KBM-7 (cell line): Measurements from ENCODE around the gene CYB561D1.
"Not testable (repeated sequence)": the region's sequence is repeated elsewhere in the genome, so short reads cannot be mapped to it uniquely, and the experiment has no call there.

Source experiments
- DNase-seq: peaks from one replicate; pipeline ENCODE4 v3.0.0-alpha.2; 2015
- in situ Hi-C: fragments of 300-500 bp; cut with MboI; formaldehyde crosslinking; loops from 2 replicates; pipeline ENCODE4 v1.14.3; 2020; ENCODE audit warnings: low sequenced_read_pairs, low pct_unique_long_range_greater_than_20kb, mixed read lengths

Gene CYB561D1, protein sequence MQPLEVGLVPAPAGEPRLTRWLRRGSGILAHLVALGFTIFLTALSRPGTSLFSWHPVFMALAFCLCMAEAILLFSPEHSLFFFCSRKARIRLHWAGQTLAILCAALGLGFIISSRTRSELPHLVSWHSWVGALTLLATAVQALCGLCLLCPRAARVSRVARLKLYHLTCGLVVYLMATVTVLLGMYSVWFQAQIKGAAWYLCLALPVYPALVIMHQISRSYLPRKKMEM

GRCh38 chr1:109493805-109494539, at the start of gene CYB561D1:
Gene CYB561D1 (plus strand): TSS chr1:109494094. CDS start chr1:109494140, 46 bp downstream.
- peak; percentile 92 for DNase-seq
- in situ Hi-C loops, result no loop called here

DNA sequence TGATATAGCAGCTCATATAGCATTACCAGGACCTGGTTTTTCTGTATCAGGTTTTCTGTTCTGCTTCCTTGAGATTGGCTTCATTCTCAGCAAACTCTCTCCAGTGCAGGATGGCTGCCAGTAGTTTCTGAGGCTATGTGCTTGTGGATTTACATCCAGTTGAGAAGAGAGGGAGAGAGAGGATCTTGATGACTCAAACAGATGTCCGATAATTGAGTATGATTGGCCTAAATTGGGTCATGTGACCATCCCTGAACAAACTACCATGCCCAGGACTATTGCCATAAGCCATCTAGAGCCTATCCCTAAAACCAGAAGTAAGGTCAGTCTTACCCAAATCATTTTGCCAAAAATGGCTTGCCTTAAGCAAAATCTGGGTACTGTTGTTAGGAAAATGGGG, 49.5 kb upstream of the CYB561D1 start:
- no peak for DNase-seq
- in situ Hi-C loops, result no loop called here

- DNase-seq, in situ Hi-C loops: not testable (repeated sequence)
These were observed 47.8 kb upstream of the CYB561D1 start for GRCh38 chr1:109445949-109446695.

DNA sequence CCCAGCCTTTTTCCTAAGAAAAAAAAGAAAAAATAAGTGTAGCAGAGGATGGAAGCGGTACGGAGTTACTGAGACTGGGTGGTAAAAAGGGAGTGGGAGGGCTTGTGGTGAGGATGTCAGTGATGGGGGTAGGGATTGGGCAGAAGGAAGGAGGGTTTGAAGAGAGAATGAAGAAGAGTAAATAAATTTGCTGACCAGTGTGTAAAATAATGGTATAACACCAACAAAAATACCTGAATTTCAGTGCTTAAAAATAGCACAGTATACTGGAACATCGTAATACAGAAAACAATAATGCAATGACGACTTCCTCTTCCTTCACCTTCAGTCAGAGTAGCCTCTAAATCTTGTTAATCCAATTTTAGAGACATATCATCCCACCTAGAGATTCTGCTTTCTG, 46.4 kb upstream of the CYB561D1 start:
- DNase-seq, result no peak
- in situ Hi-C loops, result no loop called here

DNA sequence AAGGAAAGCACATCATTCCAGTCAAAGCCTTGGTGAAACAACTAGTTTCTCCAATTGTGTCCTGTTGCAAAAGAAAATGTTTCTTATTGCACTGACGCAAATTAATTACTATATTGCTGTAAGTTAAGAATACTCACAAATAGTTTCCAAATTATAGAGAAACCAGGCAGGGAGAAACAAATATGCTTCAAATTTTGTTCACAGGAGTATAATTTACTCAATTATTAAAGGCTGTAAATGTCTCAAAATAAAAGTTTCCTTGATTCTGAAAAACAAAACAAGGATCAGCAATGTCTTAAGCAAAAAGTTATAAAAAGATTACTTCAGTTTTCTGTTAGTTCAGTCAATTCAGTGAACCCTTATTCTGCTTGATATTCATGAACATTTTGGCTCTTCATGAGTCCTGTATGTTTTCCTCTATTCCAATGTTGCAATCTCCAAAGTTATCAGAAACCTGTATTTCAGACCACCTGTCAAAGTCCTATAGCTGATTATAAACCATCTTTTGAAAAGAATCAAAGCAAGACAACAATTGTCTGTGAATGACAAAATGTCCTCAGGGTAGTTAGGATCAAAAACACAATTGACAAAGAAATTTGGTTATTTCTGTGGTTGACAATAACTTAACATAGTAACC, 39.3 kb upstream of the CYB561D1 start:
- in situ Hi-C loops, result no loop called here
- DNase-seq, result no peak

DNA sequence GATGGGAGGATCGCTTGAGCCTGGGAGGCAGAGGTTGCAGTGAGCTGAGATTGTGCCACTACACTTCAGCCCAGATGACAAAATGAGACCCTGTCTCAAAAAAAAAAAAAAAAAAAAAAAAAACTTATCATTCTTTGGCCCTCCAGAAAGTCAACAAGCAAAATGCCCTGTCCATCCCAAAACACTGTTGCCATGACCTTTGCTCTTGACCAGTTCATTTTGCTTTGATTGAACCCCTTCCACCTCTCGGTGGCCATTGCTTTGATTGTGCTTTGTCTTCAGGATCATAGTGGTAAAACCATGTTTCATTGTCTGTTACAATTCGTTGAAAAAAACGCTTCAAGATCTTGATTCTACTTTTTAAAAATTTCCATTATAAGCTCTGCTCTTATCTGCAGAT, 36.1 kb upstream of the CYB561D1 start:
- DNase-seq, result no peak
- in situ Hi-C loops, result no loop called here

- no peak for DNase-seq
- in situ Hi-C loops, result no loop called here
These were observed 27.8 kb upstream of the CYB561D1 start for GRCh38 chr1:109466125-109466451.

DNA sequence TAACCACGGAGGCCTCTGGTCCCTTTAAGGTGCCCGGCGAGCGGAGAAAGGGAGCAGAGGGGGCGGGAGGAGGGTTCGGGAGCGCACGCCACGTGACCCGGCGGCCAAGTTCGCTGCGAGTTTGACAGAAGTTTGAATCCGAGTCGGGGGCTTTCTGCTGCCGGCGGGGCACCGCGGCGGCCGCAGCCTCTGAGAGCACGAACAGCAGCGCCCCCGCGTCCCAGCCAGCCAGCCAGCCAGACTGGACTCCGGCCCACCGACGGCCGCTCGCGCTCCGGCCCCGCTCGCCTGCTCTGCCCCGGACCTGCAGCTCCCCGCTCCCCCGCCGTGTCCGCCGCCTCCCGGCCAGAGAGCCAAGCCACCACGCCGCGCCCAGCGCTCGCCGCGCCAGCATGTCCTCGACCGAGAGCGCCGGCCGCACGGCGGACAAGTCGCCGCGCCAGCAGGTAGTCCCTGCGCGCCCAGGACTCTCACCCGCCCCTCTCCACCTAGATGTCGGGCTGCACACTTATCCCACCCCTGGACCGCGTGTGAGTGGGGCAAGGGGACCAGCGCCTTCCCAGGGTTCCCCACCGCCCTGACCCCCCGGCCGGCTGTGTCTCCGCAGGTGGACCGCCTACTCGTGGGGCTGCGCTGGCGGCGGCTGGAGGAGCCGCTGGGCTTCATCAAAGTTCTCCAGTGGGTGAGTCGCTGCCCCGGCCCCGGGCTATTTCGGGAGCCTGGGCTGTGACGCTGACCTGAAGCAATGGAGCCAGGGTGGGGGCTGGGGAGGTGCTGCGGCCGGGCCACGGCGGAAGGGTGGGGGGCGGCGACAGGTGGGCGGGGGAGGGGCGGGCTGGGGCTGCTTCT, 27.2 kb upstream of the CYB561D1 start, which contains the start of gene SYPL2:
Gene SYPL2 (plus strand): TSS at position 95 of the 849 bp plus-strand sequence. CDS start 298 bp downstream, at position 393.
- in situ Hi-C loops, result no loop called here

DNA sequence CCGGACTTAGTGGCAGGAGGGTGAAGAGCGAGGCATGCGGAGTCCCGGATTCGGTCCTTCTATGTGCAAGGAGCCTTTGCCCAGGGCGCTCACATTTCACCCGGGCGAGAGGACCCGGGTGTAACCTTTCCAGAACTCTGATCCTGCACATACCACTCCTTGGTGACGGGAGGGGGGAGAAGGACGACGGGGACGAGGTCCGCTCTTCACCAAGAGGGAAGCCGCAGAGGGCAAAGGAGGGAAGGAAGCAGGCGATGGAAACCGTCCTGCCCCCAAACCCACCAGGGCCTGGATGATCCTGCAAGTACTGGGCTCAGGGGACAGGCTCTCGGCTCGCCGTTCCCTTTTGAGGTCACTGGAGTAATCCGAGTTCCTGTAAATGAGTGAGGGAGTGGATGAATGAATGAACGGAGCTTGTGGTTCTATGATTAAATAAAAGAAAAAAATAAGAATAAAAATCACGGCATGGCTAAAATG, 26.6 kb upstream of the CYB561D1 start:
- in situ Hi-C loops, result no loop called here
- DNase-seq, result peak; percentile 20

More for the DNA sequence above, 27.2 kb upstream of the CYB561D1 start, which contains the start of gene SYPL2:
- DNase-seq, result peak; percentile 31

- DNase-seq, result no peak
- in situ Hi-C loops, result no loop called here
These were observed 25.8 kb upstream of the CYB561D1 start for GRCh38 chr1:109468061-109468460.

DNA sequence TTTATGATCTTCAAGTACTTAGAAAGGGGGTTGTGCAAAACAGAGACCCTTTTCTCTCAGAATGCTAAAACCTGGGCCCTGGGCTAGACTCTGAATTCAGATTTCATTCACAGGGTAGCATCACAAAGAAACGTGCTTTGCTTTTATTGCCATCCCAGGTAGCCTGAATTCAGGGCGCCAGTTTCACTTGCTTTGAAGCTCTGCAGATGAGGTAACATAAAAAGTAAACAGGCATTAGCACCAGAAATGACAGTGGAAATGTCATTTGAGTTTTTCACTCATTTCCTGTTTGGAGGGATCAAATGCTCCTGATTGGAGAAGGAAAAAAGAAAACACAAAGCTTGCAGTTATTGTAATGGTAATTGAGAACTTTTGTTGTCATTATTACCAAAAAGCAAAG, 25.0 kb upstream of the CYB561D1 start:
- DNase-seq, result no peak
- in situ Hi-C loops, result no loop called here

DNA sequence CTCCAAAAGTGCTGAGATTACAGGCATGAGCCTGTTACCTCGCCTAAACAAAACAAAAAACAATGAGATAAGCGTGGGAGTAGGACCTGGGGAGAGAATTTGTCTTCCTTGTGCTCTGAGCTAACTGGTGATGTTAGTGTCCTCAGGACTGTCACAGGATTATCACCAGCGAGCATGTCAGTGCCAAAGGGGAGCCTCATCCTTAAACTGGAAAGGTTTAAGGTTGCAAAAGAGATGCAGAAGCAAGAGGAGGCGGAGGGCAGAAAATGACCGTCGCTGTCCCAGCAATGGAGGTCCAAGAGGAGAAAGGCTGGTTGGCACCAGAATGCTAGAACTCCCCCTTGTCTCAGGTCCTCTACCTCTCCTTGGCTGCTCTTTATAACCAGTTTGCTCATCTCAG, 23.6 kb upstream of the CYB561D1 start:
- in situ Hi-C loops, result no loop called here
- no peak for DNase-seq

GRCh38 chr1:109472779-109473178, 21.1 kb upstream of the CYB561D1 start:
- in situ Hi-C loops, result no loop called here
- DNase-seq, result no peak

DNA sequence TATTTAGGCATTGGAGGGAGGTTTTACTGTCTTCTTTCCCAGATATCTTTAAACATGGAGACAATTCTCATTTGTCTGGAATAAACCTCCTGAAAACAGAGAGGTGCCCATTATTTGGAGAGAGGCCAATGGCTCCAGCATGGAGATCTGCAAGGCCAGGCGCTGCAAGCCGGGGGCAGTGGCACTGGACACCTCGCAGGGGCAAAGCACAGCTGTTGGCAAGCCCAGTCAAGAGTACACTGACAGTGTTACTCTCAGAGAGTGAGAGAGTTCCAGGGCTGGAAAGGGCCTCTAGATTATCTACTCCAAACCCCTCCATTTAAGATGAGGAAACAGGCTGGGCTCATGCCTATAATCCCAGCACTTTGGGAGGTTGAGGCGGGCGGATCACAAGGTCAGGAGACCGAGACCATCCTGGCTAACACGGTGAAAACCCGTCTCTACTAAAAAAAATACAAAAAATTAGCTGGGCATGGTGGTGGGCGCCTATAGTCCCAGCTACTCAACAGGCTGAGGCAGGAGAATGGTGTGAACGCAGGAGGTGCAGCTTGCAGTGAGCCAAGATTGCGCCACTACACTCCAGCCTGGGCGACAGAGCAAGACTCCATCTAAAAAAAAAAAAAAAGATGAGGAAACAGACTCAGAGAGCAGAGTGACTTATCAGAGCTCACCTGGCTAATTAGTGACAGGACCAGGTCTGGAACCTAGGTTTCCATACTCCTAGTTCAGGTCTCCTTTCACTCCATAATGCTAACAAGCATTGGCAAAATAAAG, 20.4 kb upstream of the CYB561D1 start:
- in situ Hi-C loops, DNase-seq: not testable (repeated sequence)

- DNase-seq, result no peak
- in situ Hi-C loops, result no loop called here
These were observed 19.2 kb upstream of the CYB561D1 start for GRCh38 chr1:109474697-109475096.

- in situ Hi-C loops, result no loop called here
These were observed 18.6 kb upstream of the CYB561D1 start for GRCh38 chr1:109475261-109475660.

DNA sequence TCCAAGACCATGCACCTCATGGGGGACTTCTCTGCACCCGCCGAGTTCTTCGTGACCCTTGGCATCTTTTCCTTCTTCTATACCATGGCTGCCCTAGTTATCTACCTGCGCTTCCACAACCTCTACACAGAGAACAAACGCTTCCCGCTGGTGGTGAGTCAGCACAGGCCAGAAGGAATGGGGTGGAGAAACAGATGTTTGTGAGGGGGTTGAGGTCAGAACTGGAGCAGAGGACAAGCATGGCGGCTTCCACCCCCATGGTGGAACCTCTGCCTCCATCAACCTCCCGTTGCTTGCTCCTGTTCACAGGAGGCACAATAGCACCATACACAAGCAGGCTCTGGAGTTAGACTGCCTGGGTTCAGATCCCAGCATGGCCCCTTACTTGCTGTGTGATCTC, 17.1 kb upstream of the CYB561D1 start:
- in situ Hi-C loops, result no loop called here
- no peak for DNase-seq

More at GRCh38 chr1:109475261-109475660, 18.6 kb upstream of the CYB561D1 start:
- no peak for DNase-seq

DNA sequence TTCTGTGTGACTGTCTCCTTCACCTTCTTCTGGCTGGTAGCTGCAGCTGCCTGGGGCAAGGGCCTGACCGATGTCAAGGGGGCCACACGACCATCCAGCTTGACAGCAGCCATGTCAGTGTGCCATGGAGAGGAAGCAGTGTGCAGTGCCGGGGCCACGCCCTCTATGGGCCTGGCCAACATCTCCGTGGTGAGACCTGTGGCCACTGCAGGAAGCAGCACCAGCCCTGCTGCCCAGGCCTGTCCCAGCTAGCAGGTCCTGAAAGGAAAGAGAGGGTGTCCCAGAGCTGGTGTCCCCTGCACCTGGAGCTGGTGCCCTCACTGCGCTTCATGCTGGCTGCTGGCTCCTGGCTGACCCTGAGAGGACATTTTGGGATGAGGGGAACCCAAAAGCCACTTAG, 16.1 kb upstream of the CYB561D1 start:
- DNase-seq, result peak; percentile 41
- in situ Hi-C loops, result no loop called here
